Measurements from ENCODE around the gene NDRG2. TPM values are rescaled to one million over a fixed set of nuclear protein-coding genes. Genes with fewer than 3 reads are reported as not detected.

Gene NDRG2
- total RNA-seq, 1 donor from 2014 or later: 11.8 TPM

GRCh38 chr14:21025371-21026273, 761 bp upstream of the NDRG2 start:
- Histone ChIP-seq H3K4me2 (ENCODE audit: low read length) (peak overlapping the region; percentile 81), H3K27me3 (ENCODE audit: insufficient read depth, low read length) (peaks cover 23% of the 10 kb centered on the region), H3K4me3 (ENCODE audit: insufficient read depth, low read depth, low read length) (peak overlapping the region; percentile 48), H3K36me3 (ENCODE audit: insufficient read depth, low read length) (no peaks in the 10 kb centered on the region), H2AFZ (ENCODE audit: low read depth, low read length) (peak overlapping the region; percentile 81), H3K79me2 (ENCODE audit: insufficient read depth, low read length) (no peaks in the 10 kb centered on the region), H3K4me1 (ENCODE audit: insufficient read depth, low read length) (peaks cover 7% of the 10 kb centered on the region), H4K20me1 (ENCODE audit: insufficient read depth, low read length) (no peaks in the 10 kb centered on the region), H3K27ac (ENCODE audit: low read depth, low read length) (no peak overlapping the region), H3K9ac (ENCODE audit: low read length) (peak overlapping the region; percentile 5), H3K9me3 (ENCODE audit: insufficient read depth, low read depth, low read length) (no peaks in the 10 kb centered on the region)
- peak overlapping the region; percentile 88 for H3K4me3 Mint-ChIP-seq (ENCODE audit: unreplicated experiment)
- TF ChIP-seq EZH2 (IDR thresholded peaks at IDR 0.05; ENCODE audit: insufficient read depth, low read length) (no peak), CTCF (IDR thresholded peaks at IDR 0.05; ENCODE audit: insufficient read depth, low read depth, low read length) (no peak)
- DNase-seq (ENCODE audit: low read depth) (no peak), FAIRE-seq (no peak)
- peaks cover 6% of the 10 kb centered on the region for H3K36me3 Mint-ChIP-seq (ENCODE audit: low read depth, unreplicated experiment)
- peaks cover 7% of the 10 kb centered on the region for H3K9me3 Mint-ChIP-seq (ENCODE audit: unreplicated experiment)
- H3K4me1 Mint-ChIP-seq (ENCODE audit: low read depth, unreplicated experiment): peaks cover 13% of the 10 kb centered on the region
- peaks cover 40% of the 10 kb centered on the region for H3K27me3 Mint-ChIP-seq (ENCODE audit: low read depth, unreplicated experiment)
- no peak overlapping the region for H3K27ac Mint-ChIP-seq (ENCODE audit: unreplicated experiment)

- H2AFZ ChIP-seq (ENCODE audit: low read depth, low read length): peak overlapping the region; percentile 78
- no peaks in the 10 kb centered on the region for H3K36me3 ChIP-seq (ENCODE audit: insufficient read depth, low read length)
- H3K4me3 ChIP-seq (ENCODE audit: insufficient read depth, low read depth, low read length): peak overlapping the region; percentile 54
- FAIRE-seq: no peak
- H3K79me2 ChIP-seq (ENCODE audit: insufficient read depth, low read length): no peaks in the 10 kb centered on the region
- peaks cover 18% of the 10 kb centered on the region for H3K4me1 Mint-ChIP-seq (ENCODE audit: low read depth, unreplicated experiment)
- peaks cover 31% of the 10 kb centered on the region for H3K27me3 Mint-ChIP-seq (ENCODE audit: low read depth, unreplicated experiment)
- H3K9me3 ChIP-seq (ENCODE audit: insufficient read depth, low read depth, low read length): no peaks in the 10 kb centered on the region
- TF ChIP-seq CTCF (IDR thresholded peaks at IDR 0.05; ENCODE audit: insufficient read depth, low read depth, low read length): no peak
- TF ChIP-seq EZH2 (IDR thresholded peaks at IDR 0.05; ENCODE audit: insufficient read depth, low read length): no peak
- no peak for DNase-seq (ENCODE audit: low read depth)
- peak overlapping the region; percentile 81 for H3K4me2 ChIP-seq (ENCODE audit: low read length)
- peak overlapping the region; percentile 33 for H3K9ac ChIP-seq (ENCODE audit: low read length)
- peaks cover 7% of the 10 kb centered on the region for H3K4me1 ChIP-seq (ENCODE audit: insufficient read depth, low read length)
- no peaks in the 10 kb centered on the region for H4K20me1 ChIP-seq (ENCODE audit: insufficient read depth, low read length)
- no peak overlapping the region for H3K27ac Mint-ChIP-seq (ENCODE audit: unreplicated experiment)
- peaks cover 23% of the 10 kb centered on the region for H3K27me3 ChIP-seq (ENCODE audit: insufficient read depth, low read length)
- H3K36me3 Mint-ChIP-seq (ENCODE audit: low read depth, unreplicated experiment): peaks cover 6% of the 10 kb centered on the region
- H3K27ac ChIP-seq (ENCODE audit: low read depth, low read length): no peak overlapping the region
- peak overlapping the region; percentile 80 for H3K4me3 Mint-ChIP-seq (ENCODE audit: unreplicated experiment)
- H3K9me3 Mint-ChIP-seq (ENCODE audit: unreplicated experiment): peaks cover 5% of the 10 kb centered on the region
These were observed 860 bp downstream of the NDRG2 start for GRCh38 chr14:21023817-21024584.
